ENCODE results near the gene TRA2B.
A peak's percentile ranks its signal among the peaks of the same experiment; 100 is the strongest.

The TRA2B gene

GRCh38 chr3:185937689-185938374 is at the start of gene TRA2B:
TSS of gene TRA2B (minus strand) at chr3:185938014. CDS start at chr3:185937860, 154 bp downstream.
- DNase-seq: peak; percentile 99

GRCh38 chr3:185986198-185986777 is 48.5 kb upstream of the TRA2B start:
- no peak for DNase-seq

GRCh38 chr3:185984203-185984602 is 46.4 kb upstream of the TRA2B start:
- DNase-seq: no peak

GRCh38 chr3:185983495-185984141 is 45.8 kb upstream of the TRA2B start:
- peak; percentile 71 for DNase-seq

- DNase-seq: no peak
These were observed 44.8 kb upstream of the TRA2B start for GRCh38 chr3:185982632-185983031.

- no peak for DNase-seq
These were observed 43.8 kb upstream of the TRA2B start for GRCh38 chr3:185981621-185982020.

- DNase-seq: no peak
These were observed 41.9 kb upstream of the TRA2B start for GRCh38 chr3:185979721-185980121.

GRCh38 chr3:185978516-185978915 is 40.7 kb upstream of the TRA2B start:
- no peak for DNase-seq

- DNase-seq: no peak
These were observed 39.8 kb upstream of the TRA2B start for GRCh38 chr3:185977679-185978040.

- peak; percentile 67 for DNase-seq
These were observed 39.3 kb upstream of the TRA2B start for GRCh38 chr3:185976977-185977678.

- no peak for DNase-seq
These were observed 38.3 kb upstream of the TRA2B start for GRCh38 chr3:185976100-185976499.

GRCh38 chr3:185971579-185971978 is 33.8 kb upstream of the TRA2B start:
- DNase-seq: no peak

- DNase-seq: no peak
These were observed 30.4 kb upstream of the TRA2B start for GRCh38 chr3:185968168-185968567.

GRCh38 chr3:185966655-185967054 is 28.8 kb upstream of the TRA2B start:
- DNase-seq: no peak

GRCh38 chr3:185965496-185965895 is 27.7 kb upstream of the TRA2B start:
- DNase-seq: no peak

GRCh38 chr3:185961675-185962232 is 23.9 kb upstream of the TRA2B start:
- DNase-seq: no peak

GRCh38 chr3:185960522-185961288 is 22.9 kb upstream of the TRA2B start:
- DNase-seq: no peak

- DNase-seq: no peak
These were observed 22.1 kb upstream of the TRA2B start for GRCh38 chr3:185959609-185960521.

GRCh38 chr3:185958626-185959025 is 20.8 kb upstream of the TRA2B start:
- no peak for DNase-seq

- no peak for DNase-seq
These were observed 18.4 kb upstream of the TRA2B start for GRCh38 chr3:185956244-185956643.

GRCh38 chr3:185954366-185954723 is 16.5 kb upstream of the TRA2B start:
- DNase-seq: no peak

GRCh38 chr3:185950728-185951127 is 12.9 kb upstream of the TRA2B start:
- no peak for DNase-seq

All from left hindlimb (tissue), 1 donor.